HCT116 (cell line): Measurements from ENCODE around the gene ZNF541. TPM values are rescaled to one million over a fixed set of nuclear protein-coding genes. Genes with fewer than 3 reads are reported as not detected.

Experiments used
- ATAC-seq: fragments of 200-7000 bp; cut with Tn5 transposase; 2 replicates; pipeline ENCODE4 v1.9.1; 2020; ENCODE audit warnings: mild to moderate bottlenecking, moderate library complexity
- BruUV-seq: library from RNA; stranded (reverse); fragments of 400-500 nt; replicated peaks from 2 replicates; lab custom pipeline; 2021; lab: Mats Ljungman, UMichigan
- CTCF ChIA-PET: fragments of 300-600 bp; sonication (Branson Sonifier 250); formaldehyde crosslinking; loops from one replicate; lab custom pipeline; 2021; ENCODE audit warnings: antibody characterized with exemption; lab: Charles Lee
- POLR2A ChIA-PET: fragments of 300-600, 350-600 bp; sonication (Branson Sonifier 250); formaldehyde crosslinking; loops from one replicate; lab custom pipeline; 2021; ENCODE audit warnings: antibody characterized with exemption; lab: Charles Lee
- RAD21 ChIA-PET, 2 experiments: fragments of 300-600 bp; sonication (Branson Sonifier 250); formaldehyde crosslinking; loops; one replicate each; lab custom pipeline; 2023; ENCODE audit warnings: low total read pairs in 2 of 2; ENCODE audit not compliant: uncharacterized antibody in 2 of 2, unreplicated experiment in 2 of 2, low non-redundant PET in 1 of 2; lab: Charles Lee
- DNase-seq: peaks from one replicate; pipeline ENCODE4 v3.0.0-alpha.2; 2010; ENCODE audit warnings: low read depth, low spot score
- H2AFZ ChIP-seq: fragments of 200-600 bp; shearing (Covaris generic), sonication (generic); 2 replicates; pipeline ENCODE4 v1.6.1; 2017; ENCODE audit warnings: low read depth, mixed run types, mixed read lengths, antibody characterized with exemption, low read length; ENCODE audit not compliant: poor library complexity, severe bottlenecking
- H3K27ac ChIP-seq: 2 replicates; pipeline ENCODE4 v1.5.1; 2012; ENCODE audit warnings: low read depth, low read length
- H3K27me3 ChIP-seq: fragments of 200-600 bp; sonication (generic); 2 replicates; pipeline ENCODE4 v1.6.1; 2016; ENCODE audit warnings: mixed run types, low read length, mixed read lengths; ENCODE audit not compliant: insufficient read depth
- H3K36me3 ChIP-seq, 2 experiments: fragments of 200-500 bp in 1 of 2; fragments of 200-600 bp in 1 of 2; sonication (Bioruptor generic) in 1 of 2; sonication (generic) in 1 of 2; 2 replicates each; pipeline versions ENCODE4 v1.5.1 to v1.6.1; 2014 to 2016; ENCODE audit warnings: low read length in 2 of 2, inconsistent platforms in 1 of 2, mixed read lengths in 1 of 2, mixed run types in 1 of 2; ENCODE audit not compliant: insufficient read depth in 2 of 2, control insufficient read depth in 1 of 2
- H3K4me1 ChIP-seq, 2 experiments: fragments of 200-600 bp in 1 of 2; sonication (generic) in 1 of 2; 2 replicates each; pipeline versions ENCODE4 v1.5.1 to v1.6.1; 2012 to 2017; ENCODE audit warnings: low read length in 2 of 2, inconsistent platforms in 1 of 2, mild to moderate bottlenecking in 1 of 2, mixed read lengths in 1 of 2, mixed run types in 1 of 2, moderate library complexity in 1 of 2; ENCODE audit not compliant: insufficient read depth in 2 of 2, control insufficient read depth in 1 of 2
- H3K4me2 ChIP-seq: fragments of 200-600 bp; sonication (generic); 2 replicates; pipeline ENCODE4 v1.6.1; 2017; ENCODE audit warnings: mixed run types, low read length, mixed read lengths
- H3K4me3 ChIP-seq, 2 experiments: fragments of 200-600 bp in 1 of 2; sonication (generic) in 1 of 2; replicated peaks in 1 of 2; 2 replicates each; pipeline ENCODE4 v1.5.1; 2011 to 2016; ENCODE audit warnings: low read length in 2 of 2, control low read depth in 1 of 2, low read depth in 1 of 2, mild to moderate bottlenecking in 1 of 2, mixed read lengths in 1 of 2, mixed run types in 1 of 2
- H3K79me2 ChIP-seq: fragments of 200-600 bp; sonication (generic); 2 replicates; pipeline ENCODE4 v1.6.1; 2017; ENCODE audit warnings: mild to moderate bottlenecking, mixed run types, low read length, moderate library complexity, mixed read lengths; ENCODE audit not compliant: insufficient read depth
- H3K9ac ChIP-seq: fragments of 200-600 bp; sonication (generic); 2 replicates; pipeline ENCODE4 v1.6.1; 2016; ENCODE audit warnings: low read length, mixed read lengths
- H3K9me2 ChIP-seq: fragments of 200-600 bp; sonication (generic), shearing (Covaris generic); 2 replicates; pipeline ENCODE4 v1.6.1; 2017; ENCODE audit warnings: mixed run types, mild to moderate bottlenecking, moderate library complexity; ENCODE audit not compliant: insufficient read depth
- H3K9me3 ChIP-seq, 2 experiments: fragments of 200-500 bp in 1 of 2; fragments of 200-600 bp in 1 of 2; sonication (Bioruptor generic) in 1 of 2; sonication (generic) in 1 of 2; 2 replicates each; pipeline ENCODE4 v1.6.1; 2014 to 2017; ENCODE audit warnings: low read length in 2 of 2, mixed read lengths in 2 of 2, inconsistent platforms in 1 of 2, low read depth in 1 of 2, mild to moderate bottlenecking in 1 of 2, mixed run types in 1 of 2, moderate library complexity in 1 of 2; ENCODE audit not compliant: control insufficient read depth in 1 of 2, insufficient read depth in 1 of 2
- H4K20me1 ChIP-seq: fragments of 200-600 bp; sonication (generic), shearing (Covaris generic); 2 replicates; pipeline ENCODE4 v1.6.1; 2017; ENCODE audit warnings: mixed run types, mild to moderate bottlenecking, moderate library complexity; ENCODE audit not compliant: insufficient read depth
- CBX3 ChIP-seq: IDR thresholded peaks from 2 replicates; pipeline ENCODE4 v1.6.1; 2012; ENCODE audit warnings: low read depth
- CTCF ChIP-seq, 3 experiments: fragments of 200-600 bp in 1 of 3; sonication (generic) in 1 of 3; IDR thresholded peaks in 2 of 3; conservative IDR thresholded peaks in 1 of 3; 2 replicates each; pipeline ENCODE4 v1.5.1; 2012 to 2017; ENCODE audit warnings: low read depth in 2 of 3, low read length in 2 of 3, antibody characterized with exemption in 1 of 3, borderline replicate concordance in 1 of 3, control low read depth in 1 of 3, mild to moderate bottlenecking in 1 of 3, mixed read lengths in 1 of 3, mixed run types in 1 of 3, moderate library complexity in 1 of 3; ENCODE audit not compliant: insufficient read depth in 1 of 3
- EGR1 ChIP-seq: IDR thresholded peaks from 2 replicates; pipeline ENCODE4 v1.6.1; 2012; ENCODE audit warnings: low read depth
- ELF1 ChIP-seq: IDR thresholded peaks from 2 replicates; pipeline ENCODE4 v1.6.1; 2012; ENCODE audit warnings: low read depth, borderline replicate concordance
- EZH2phosphoT487 ChIP-seq: fragments of 200-600 bp; IDR thresholded peaks from 2 replicates; pipeline ENCODE4 v1.6.1; 2018; ENCODE audit warnings: antibody characterized with exemption, borderline replicate concordance
- FOSL1 ChIP-seq: IDR thresholded peaks from 2 replicates; pipeline ENCODE4 v1.6.1; 2012; ENCODE audit warnings: low read depth
- JUND ChIP-seq: IDR thresholded peaks from 2 replicates; pipeline ENCODE4 v1.6.1; 2012
- SP1 ChIP-seq: IDR thresholded peaks from 2 replicates; pipeline ENCODE4 v1.6.1; 2012; ENCODE audit warnings: low read depth
- SRF ChIP-seq: IDR thresholded peaks from 2 replicates; pipeline ENCODE4 v1.6.1; 2012; ENCODE audit warnings: low read depth
- TCF7L2 ChIP-seq: IDR thresholded peaks from 2 replicates; pipeline ENCODE4 v1.7.0; 2011; ENCODE audit warnings: borderline replicate concordance, inconsistent platforms; ENCODE audit not compliant: insufficient read depth, insufficient read length; ENCODE audit errors: extremely low read depth
- ZFX ChIP-seq: fragments of 450-650 bp; IDR thresholded peaks from 2 replicates; pipeline ENCODE4 v1.6.1; 2017
- intact Hi-C: fragments of 100-400 bp; cut with micrococcal nuclease; formaldehyde crosslinking; loops from 2 replicates; pipeline ENCODE4 v1.10.0; 2022
- total RNA-seq: library from RNA; stranded (reverse); gene quantifications from one replicate; pipeline ENCODE4 v1.2.1, GENCODE V29; 2021; ENCODE audit not compliant: unreplicated experiment

Gene ZNF541
- total RNA-seq, 1 experiment from 2014 or later: not detected

- no peak for DNase-seq
- H2AFZ ChIP-seq: no peak overlapping the region
- no peaks in the 10 kb centered on the region for H3K4me1 ChIP-seq
- no peak for ATAC-seq
- no peaks in the 10 kb centered on the region for H4K20me1 ChIP-seq
- TF ChIP-seq CTCF (IDR thresholded peaks at IDR 0.05 in 2 of 3, conservative IDR thresholded peaks at IDR 0.05 in 1 of 3; ENCODE audit: borderline replicate concordance in 1 of 3, insufficient read depth in 1 of 3, low read depth in 2 of 3, low read length in 2 of 3) (no peak), EGR1 (no peak), SRF (no peak), CBX3 (no peak), TCF7L2 (no peak), ELF1 (no peak), FOSL1 (no peak), ZFX (no peak), SP1 (no peak), EZH2phosphoT487 (no peak), JUND (no peak)
- ChIA-PET POLR2A (no interaction called here), CTCF (interaction anchor here (0.7 to 1.1 kb wide), 2 partner anchors 46 to 60 kb away, joined by 3 read pairs; partner anchors contain the start of gene NAPA), RAD21 (no interaction called here)
- no peaks in the 10 kb centered on the region for H3K27me3 ChIP-seq
- BruUV-seq: no TSS peak
- intact Hi-C loops: no loop called here
- H3K27ac ChIP-seq: no peak overlapping the region
- H3K4me3 ChIP-seq: no peak overlapping the region
- no peaks in the 10 kb centered on the region for H3K9me2 ChIP-seq
- no peaks in the 10 kb centered on the region for H3K9me3 ChIP-seq
- no peaks in the 10 kb centered on the region for H3K79me2 ChIP-seq
- no peak overlapping the region for H3K4me2 ChIP-seq
- H3K9ac ChIP-seq: no peak overlapping the region
- no peaks in the 10 kb centered on the region for H3K36me3 ChIP-seq
These were observed 11.4 kb downstream of the ZNF541 start for GRCh38 chr19:47561440-47562057.
